Stimulated activated CD8-positive, alpha-beta memory T cell treated with anti-CD3 and anti-CD28 coated beads, Interleukin-12 subunit alpha, Interleukin-12 subunit beta, amount 100 ng/mL, for 4 hours (primary cell): ENCODE data around the gene ACP5.
"Not testable (repeated sequence)": the region's sequence is repeated elsewhere in the genome, so short reads cannot be mapped to it uniquely, and the experiment has no call there.

Experiments used
- DNase-seq: peaks from one replicate; pipeline ENCODE4 v3.0.0-alpha.2; 2020; ENCODE audit warnings: low read depth

The ACP5 gene

DNA sequence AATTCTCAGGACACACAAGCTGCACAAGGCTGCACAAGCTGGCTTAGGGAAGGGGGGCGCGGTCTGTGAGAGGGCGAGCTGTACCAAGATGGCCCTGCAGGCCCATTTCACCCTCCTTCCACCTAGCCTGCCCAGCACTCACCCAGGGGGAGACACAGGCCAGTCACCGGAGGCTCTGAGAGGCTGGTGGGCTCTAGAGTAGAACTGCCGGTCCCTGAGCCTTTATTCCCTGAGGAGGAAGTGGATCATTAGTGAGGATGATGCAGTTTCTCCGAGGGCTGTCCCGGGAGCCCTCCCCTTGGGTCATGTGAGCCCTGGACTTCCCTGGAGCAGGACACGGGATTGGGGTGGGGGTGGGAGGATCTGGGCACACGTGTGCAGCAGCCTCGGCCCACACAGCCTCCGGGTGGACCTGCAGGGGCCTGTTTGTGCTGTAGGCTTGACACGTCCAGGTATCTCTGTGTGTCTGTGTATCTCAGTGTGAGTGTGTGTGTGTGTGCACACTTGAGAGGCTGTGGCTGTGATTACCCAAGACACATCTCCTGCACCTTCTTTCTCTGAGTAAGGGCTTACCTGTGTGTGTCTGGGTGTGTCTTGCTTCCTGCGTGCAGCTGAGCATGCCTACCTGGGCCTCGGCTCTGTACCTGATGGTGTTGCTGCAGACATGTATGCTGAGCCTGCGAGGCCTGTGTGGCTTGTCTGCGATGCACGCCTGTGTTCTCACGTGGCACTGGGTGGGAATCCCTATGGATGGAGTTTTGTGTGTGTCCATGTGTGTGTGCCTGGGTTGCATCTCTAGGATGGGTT lies at the start of gene ACP5:
Gene ACP5, minus strand, starts transcription at position 195 of the 807 bp plus-strand sequence. CDS start 328 bp downstream, outside the sequence.
- DNase-seq, result no peak

DNA sequence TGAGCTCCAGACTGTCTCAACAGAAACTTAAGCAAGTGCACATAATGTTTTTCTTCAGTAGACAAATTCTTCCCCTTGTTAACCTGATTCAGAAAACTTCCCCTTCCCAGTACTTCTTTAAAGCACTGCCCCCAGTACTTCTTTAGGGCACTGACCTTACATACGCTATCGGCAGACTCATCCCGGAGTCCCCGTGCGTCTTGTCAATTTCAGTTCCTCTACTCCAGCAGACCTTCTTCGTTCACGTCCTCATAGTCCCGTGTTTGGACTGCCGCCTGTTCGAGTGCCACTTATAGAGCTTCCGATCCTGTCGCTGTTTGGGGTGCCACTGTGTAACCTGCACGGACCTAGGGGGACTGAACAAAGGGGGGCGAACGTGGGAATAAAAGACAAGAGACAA lies 48.8 kb upstream of the ACP5 start:
- DNase-seq, result no peak

DNA sequence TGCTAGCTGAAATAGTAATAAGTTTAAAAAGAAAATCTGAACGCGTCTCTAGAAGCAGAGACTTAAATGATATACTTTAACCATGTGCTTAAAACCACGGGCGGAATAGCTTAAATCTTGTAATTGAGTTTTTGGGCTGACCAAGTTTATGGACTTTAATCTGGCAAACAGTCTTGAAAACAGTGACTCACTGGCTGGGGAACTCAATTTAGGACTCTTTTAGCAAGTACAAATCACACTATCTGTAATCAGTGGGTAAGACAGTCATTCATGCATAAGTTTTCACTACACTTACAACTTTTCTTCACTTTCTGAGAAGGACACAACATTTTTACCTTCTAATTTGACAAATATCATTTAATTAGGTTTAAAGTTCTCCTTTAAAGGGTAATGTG lies 46.6 kb upstream of the ACP5 start:
- DNase-seq, result no peak

DNA sequence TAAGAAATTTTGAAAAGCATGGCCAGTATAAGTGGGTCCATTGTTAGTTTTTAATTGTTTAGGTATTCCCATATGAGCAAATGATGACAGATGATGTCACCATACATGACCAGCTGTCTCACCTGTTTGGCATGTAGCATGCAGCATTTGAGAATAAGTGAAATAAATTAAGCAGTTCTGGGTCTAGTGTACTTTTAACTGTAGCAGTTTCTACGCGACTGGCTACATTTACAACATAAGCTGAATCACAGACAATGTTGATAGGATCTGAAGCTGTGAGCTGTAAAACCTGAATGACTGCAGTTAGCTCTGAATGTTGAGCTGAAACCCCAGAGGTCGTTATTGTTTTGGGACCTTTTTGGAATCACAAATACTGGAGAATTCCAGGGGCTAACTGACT lies 45.0 kb upstream of the ACP5 start:
- not testable (repeated sequence) for DNase-seq

DNA sequence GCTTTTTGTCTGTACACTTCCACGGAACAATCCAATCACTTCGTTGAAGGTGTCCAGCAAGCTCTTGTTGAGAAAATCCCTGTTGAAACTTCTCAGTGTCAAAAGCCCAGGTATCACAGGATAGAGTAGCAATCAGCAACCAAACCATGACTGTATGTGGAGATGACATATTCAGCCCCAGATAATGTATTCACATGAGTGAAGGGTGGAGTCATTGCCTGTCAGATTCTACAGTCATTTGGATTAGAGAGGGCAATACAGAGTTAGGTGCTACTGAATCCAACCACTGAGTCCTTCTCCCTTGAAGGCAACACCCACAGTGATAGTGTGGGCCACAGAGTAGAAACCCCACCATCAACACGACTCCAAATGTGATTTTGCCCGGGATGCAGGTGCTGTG lies 43.1 kb upstream of the ACP5 start:
- DNase-seq, result no peak

DNA sequence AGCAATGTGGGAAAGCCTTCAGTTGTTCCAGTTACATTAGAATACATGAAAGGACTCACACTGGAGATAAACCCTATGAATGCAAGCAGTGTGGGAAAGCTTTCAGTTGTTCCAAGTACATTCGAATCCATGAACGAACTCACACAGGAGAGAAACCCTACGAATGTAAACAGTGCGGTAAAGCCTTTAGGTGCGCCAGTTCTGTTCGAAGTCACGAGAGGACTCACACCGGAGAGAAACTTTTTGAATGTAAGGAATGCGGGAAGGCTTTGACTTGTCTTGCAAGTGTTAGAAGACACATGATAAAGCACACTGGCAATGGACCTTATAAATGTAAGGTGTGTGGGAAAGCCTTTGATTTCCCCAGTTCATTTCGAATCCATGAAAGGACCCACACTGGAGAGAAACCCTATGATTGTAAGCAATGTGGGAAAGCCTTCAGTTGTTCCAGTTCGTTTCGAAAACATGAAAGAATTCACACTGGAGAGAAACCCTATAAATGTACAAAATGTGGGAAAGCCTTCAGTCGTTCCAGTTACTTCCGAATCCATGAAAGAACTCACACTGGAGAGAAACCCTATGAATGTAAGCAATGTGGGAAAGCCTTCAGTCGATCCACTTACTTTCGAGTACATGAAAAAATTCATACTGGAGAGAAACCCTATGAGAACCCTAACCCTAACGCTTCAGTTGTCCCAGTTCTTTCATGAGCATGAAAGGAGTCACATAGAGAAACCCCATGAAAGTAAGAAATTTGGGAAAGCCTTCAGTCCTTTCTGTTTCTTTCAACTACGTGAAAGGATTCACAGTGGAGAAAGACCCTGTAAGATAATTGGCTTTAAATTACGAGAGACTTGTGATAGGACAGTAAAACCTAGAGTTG lies 40.0 kb upstream of the ACP5 start:
- no peak for DNase-seq

DNA sequence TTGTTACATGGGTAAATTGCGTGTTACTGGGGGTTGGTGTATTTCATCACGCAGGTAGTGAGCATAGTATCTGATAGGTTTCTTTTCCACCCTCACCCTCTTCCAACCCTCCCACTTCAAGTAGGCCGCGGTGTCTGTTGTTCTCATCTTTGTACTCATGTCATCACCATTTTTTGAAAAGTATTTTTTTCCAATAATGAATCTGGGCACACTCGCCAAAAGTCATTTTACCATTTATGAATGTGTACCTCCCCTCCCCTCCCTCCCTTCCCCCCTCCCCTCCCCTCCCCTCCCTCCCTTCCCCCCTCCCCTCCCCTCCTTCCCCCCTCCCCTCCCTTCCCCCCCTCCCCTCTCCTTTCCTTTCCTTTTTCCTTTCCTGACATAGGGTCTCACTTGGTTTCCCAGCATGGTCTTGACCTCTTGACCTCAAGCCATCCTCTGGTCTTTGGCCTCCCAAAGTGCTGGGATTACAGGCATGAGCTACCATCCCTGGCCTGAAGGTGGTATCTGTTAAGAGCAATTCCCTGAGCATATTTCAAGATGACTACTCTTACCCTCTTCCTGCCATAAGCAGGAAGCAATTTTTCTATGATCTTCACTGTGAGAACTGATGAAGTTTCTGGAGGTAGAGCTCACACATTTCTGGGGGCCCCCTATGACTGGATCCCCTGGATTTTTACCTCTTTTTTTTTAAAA lies 35.5 kb upstream of the ACP5 start:
- DNase-seq, result no peak

DNA sequence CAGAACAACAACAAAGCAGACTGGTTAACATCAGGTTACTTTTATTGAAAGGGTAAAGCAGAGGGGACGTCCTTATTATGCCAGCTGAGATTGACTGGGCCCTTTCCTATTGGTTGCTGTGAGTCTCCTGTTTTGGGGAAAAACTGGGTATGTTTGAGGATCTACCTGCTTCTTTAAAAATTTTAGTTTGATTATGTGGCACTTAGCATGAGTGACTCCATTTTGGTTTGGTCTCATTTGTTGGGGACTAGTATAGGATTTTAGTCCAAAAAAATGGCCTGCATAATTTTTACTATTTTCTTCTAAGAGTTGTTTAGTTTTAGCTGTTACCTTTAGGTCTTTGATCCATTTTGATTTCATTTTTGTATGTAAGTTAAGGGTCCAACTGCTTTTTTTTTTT lies 34.3 kb upstream of the ACP5 start:
- DNase-seq, result no peak

DNA sequence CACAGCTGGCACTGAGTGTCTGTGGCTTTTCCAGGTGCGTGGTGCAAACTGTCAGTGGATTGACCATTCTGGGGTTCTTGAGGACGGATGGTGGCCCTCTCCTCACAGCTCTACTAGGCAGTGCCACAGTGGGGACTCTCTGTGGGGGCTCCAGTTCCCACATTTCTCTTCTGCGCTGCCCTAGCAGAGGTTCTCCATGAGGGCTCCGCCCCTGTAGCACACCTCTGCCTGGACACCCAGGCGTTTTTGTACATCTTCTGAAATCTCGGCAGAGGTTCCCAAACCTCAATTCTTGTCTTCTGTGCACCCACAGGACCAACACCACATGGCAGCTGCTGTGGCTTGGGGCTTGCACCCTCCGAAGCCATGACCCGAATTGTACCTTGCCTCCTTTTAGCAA lies 29.0 kb upstream of the ACP5 start:
- DNase-seq, result no peak

DNA sequence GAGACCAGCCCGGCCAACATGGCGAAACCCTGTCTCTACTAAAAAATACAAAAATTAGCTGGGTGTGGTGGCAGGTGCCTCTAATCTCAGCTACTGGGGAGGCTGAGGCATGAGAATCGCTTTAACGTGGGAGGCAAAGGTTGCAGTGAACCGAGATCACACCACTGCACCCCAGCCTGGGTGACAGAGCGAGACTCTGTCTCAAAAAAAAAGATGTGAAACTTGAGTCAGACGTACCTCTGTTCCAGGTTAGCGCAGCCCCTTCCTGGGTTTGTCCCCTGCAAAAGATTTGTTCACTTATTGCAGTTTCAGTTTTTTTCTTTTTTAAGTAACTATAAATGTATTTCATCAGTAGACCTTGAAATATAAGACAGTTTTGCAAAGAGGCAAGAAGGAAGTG lies 22.3 kb upstream of the ACP5 start:
- not testable (repeated sequence) for DNase-seq

DNA sequence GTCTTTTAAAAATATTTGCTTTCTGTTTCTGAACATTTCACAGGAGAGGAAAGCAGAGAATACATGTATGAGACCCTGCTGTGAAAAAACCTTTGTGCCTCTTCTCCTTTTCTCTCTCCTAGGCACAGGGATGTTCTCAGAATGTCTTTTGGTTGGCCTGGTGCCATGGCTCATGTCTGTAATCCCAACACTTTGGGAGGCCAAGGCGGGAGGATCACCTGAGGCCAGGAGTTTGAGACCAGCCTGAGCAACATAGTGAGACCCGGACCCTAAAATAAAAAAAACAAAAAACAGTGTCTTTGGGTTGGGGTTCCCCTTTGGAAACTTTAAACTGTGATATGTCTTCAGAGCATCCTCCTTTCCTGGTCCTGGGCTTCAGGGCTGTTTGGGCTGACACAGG lies 21.3 kb upstream of the ACP5 start:
- DNase-seq, result no peak

DNA sequence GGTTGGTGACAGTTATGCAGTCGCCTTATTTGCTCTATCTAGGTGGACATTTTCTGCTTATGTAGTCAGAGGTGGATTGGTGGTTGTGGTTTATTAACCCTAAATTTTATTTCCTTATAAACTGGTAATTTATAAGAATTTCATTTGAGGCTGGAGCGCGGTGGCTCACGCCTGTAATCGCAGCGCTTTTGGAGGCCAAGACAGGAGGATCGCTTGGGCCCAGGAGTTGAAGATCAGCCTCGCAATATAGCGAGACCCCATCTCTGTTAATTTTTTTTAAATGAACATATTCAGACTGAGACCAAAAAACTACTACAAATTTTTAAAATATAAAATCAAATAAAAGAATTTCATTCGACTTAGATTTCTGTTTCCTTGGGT lies 20.6 kb upstream of the ACP5 start:
- no peak for DNase-seq

DNA sequence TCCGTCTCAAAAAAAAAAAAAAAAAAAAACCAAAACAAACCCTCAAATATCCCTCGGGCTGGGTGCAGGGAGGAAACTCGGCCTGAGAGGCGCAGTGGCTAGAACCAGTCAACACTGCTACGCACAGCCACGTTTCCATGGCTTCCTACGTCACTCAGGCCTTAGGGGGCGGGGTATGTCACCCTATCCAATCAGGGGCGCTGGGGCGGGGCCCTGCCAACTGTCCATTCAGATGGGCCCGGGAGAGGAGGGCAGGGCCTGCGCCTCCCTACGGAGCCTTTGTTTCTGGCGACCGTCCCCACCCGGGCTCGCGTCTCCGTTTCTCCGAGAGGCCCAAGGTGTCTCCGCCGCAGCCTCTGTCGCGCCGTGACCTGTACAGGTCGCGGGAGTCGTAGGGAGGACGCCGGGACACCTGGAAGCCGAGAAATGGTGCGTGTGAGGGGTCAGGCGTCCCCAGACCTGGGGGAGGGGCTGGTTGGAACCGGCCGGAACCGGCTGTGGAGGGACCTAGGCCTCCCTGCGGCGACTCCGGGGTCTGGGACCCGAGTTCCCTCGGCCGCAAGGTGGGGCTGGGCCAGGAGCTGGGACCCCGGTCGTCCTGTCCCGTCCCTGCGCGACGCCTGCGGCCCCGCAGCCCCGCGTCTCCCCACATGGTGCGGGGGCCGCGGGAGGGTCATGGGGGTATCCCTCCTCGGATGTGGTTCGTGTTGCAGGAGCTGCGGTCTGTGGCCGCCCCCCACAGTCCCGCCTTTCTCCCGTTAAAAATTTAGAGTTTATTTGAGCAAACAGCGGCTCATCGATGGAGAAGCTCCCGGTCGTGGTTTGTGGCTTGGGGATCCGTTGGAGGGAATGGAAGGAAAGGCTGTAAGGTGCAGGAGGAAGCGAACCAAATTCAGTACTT lies 20.0 kb upstream of the ACP5 start, which contains the start of gene ZNF627:
Gene ZNF627, plus strand, starts transcription at position 282 of the 901 bp plus-strand sequence. Its CDS starts 145 bp downstream, at position 427.
- DNase-seq, result peak; percentile 95

DNA sequence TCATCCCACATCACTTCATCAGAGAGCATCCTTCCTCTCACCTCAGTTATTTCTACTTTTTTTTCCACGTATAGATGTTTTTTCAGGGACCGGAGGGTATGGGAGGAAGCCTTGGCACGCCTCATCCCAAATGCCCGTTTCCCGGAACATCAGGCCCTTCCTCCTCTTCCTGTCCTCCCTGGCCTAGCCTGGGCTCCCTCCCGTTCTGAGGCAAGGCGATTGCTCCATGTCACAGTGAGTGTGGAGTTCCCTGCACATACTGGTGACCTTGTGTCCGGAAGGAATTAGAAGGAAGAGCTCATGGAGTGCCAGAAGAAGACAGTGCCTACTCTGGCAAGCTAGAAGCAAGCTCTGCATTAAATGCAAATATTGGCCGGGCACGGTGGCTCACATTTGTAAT lies 18.7 kb upstream of the ACP5 start:
- no peak for DNase-seq

DNA sequence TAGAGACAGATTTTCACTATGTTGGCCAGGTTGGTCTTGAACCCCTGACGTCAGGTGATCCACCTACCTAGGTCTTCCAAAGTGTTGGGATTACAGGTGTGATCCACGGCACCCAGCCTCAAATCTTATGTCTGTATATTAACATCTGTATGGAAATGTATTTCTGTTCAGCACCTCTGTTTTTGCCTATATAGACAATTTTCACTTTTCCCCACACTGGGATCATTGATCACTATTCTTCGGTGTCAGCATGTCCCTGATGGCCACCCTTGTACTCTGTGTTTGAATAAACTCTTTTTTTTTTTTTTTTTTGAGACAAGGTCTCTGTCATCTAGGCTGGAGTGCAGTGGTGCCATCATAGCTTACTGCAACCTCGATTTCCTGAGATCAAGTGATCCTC lies 16.6 kb upstream of the ACP5 start:
- DNase-seq, result no peak

DNA sequence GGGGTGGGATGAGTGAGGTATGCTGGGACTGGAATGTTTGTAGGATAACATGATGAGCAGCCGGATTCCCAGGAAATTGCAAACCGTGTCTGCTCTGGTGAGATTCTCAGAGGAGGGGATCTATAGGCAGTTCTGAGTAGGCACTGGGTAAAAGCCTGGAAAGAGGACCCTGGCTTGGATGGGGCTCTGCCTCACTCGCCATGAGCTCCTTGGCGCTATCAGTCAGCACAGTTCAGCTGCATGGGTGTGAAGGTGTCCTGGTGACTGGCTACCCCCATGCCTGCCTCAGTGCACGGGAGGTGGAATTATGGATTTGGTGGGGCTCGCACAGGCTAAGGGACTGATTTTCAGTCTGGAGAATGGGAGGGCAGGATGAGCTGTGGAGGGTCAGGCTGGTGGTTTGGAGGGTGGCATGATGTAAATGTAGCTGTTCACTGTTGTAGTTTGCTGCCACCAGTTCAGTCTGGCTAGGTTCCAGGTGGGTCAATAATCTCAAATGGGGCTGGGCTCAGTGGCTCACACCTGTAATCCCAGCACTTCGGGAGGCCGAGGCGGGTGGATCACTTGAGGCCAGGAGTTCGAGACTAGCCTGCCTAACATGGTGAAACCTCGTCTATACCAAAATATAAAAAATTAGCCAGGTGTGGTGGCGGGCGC lies 10.7 kb upstream of the ACP5 start:
- DNase-seq, result no peak

DNA sequence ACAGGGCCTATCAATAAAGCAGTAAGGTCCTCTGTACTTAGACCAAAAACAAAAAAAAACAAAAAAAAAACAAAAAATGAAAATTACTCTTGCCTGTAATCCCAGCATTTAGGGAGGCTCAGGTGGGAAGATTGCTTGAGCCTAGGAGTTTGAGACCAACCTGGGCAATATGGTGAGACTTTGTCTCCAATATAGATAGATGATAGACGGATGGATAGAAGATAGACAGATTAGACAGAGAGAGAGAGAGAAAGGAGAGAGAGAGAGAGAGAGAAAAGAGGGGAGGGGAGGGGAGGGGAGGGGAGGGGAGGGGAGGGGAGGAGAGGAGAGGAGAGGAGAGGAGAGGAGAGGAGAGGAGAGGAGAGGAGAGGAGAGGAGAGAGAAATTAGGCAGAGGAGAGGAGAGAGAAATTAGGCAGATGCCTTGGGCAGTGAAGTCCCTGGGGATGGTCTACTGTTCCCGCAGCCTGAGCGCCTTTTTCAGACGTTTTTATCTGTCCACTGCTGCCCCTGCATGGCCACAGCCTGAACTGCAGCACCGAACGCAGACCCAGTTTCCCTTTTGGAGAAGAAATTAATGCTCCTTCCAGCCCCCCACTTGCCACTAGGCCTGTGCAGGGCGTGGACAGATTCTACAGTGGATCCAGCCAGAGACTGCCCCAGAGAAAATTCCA lies 10.0 kb upstream of the ACP5 start:
- DNase-seq, result peak; percentile 51

DNA sequence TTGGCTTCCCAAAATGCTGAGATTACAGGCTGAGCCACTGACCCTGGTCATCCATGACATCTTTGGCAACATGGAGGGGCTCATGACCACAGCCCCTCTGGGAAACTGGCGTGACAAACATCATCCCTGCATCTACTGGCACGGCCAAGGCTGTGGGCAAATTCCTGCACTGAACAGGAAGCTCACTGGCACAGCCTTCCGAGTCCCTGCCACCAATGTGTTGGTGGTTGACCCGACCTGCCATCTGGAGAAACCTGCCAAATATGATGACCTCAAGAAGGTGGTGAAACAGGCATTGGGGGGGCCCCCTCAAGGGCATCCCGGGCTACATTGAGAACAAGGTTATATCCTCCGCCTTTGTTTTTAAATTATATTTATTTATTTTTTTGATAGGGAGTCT lies 8.9 kb upstream of the ACP5 start:
- no peak for DNase-seq

DNA sequence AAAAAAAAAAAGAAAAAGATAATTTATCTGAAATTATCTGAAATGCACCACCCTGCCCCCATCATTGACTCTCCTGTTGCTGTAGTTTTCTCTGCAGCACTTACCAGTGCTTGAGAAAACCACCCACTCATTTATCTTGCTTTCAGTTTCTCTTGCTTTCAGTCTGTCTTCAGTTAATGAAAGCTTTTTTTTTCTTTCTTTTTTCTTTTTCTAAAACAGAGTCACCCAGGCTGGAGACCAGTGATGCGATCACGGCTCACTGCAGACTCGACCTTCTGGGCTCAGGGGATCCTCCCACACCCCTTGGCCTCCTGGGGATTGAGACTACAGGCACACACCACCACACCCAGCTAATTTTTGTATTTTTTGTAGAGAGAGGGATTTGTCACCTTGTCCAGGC lies 4.3 kb upstream of the ACP5 start:
- no peak for DNase-seq

DNA sequence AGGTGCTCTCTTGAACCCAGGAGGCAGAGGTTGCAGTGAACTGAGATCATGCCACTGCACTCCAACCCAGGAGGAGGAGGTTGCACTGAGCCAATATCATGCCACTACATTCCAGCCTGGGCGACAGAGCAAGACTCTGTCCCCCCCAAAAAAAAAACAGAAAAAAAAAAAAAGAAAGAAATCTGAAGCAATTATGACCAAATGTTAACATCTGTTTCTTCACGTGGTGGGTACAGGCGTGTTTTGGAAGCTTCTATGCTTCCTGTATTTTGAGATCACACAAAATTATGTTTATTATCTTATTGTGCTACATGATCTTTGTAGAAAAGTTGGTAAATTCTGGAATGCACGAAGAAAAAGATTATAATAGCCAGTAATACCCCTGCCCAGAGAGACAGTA lies 2.7 kb upstream of the ACP5 start:
- no peak for DNase-seq
